ENCODE data around the gene RGS12. TPM values are rescaled to one million over a fixed set of nuclear protein-coding genes. Genes with fewer than 3 reads are reported as not detected.

RGS12 gene
- total and polyA plus RNA-seq, 2 experiments from 2014 or later, result 8.0 to 19.0 TPM

- no peak for DNase-seq (ENCODE audit: low spot score)
- H3K36me3 ChIP-seq (ENCODE audit: insufficient read depth), result no peaks in the 10 kb centered on the region
- no peak overlapping the region for H3K4me2 ChIP-seq
- H3K27me3 Mint-ChIP-seq (ENCODE audit: insufficient read depth, low read depth, poor library complexity), result peaks cover 20% of the 10 kb centered on the region
- peaks cover 3% of the 10 kb centered on the region; the same call in 1 of the 2 replicates for H3K79me2 ChIP-seq (replicated peaks; ENCODE audit: insufficient read depth)
- H2AFZ ChIP-seq, result no peak overlapping the region
- H3K4me1 ChIP-seq (ENCODE audit: insufficient read depth), result peaks cover 6% of the 10 kb centered on the region; the same call in 1 of the 2 replicates
- TF ChIP-seq ZNF114 (CRISPR knock-in tag; IDR thresholded peaks at IDR 0.05) (no peak), CREB1 (CRISPR knock-in tag; IDR thresholded peaks at IDR 0.05; ENCODE audit: low read depth) (no peak), CTCF (conservative IDR thresholded peaks at IDR 0.05; ENCODE audit: low read depth in 2 of 2) (no peak), NANOG (IDR thresholded peaks at IDR 0.05; ENCODE audit: borderline replicate concordance) (no peak), POLR2AphosphoS5 (IDR thresholded peaks at IDR 0.05; ENCODE audit: low read depth) (no peak), EZH2phosphoT487 (IDR thresholded peaks at IDR 0.05; ENCODE audit: unreplicated experiment) (no peak), ZNF331 (CRISPR knock-in tag; IDR thresholded peaks at IDR 0.05; ENCODE audit: low read depth) (no peak), EZH2 (IDR thresholded peaks at IDR 0.05; ENCODE audit: low read depth, unreplicated experiment) (no peak), ZNF462 (CRISPR knock-in tag; IDR thresholded peaks at IDR 0.05) (no peak), ETS1 (IDR thresholded peaks at IDR 0.05) (no peak), REST (IDR thresholded peaks at IDR 0.05; ENCODE audit: unreplicated experiment) (no peak), STAT1 (IDR thresholded peaks at IDR 0.05; ENCODE audit: unreplicated experiment) (no peak), JUNB (IDR thresholded peaks at IDR 0.05; ENCODE audit: unreplicated experiment) (no peak)
- H3K9me3 Mint-ChIP-seq, result no peaks in the 10 kb centered on the region; the same call in 2 of the 3 replicates
- no peak overlapping the region for H3K4me3 ChIP-seq
- no peaks in the 10 kb centered on the region for H3F3A ChIP-seq (replicated peaks; ENCODE audit: low read depth)
- H3K27ac ChIP-seq (ENCODE audit: low read depth), result no peak overlapping the region
- H3K9me2 ChIP-seq (ENCODE audit: insufficient read depth), result no peaks in the 10 kb centered on the region
- no peak overlapping the region for H3K27ac Mint-ChIP-seq
- H3K36me3 Mint-ChIP-seq (ENCODE audit: low read depth), result peaks cover 3% of the 10 kb centered on the region; the same call in 2 of the 3 replicates
- H3K27me3 ChIP-seq (ENCODE audit: insufficient read depth), result no peaks in the 10 kb centered on the region
- peaks cover 10% of the 10 kb centered on the region for H3K4me1 Mint-ChIP-seq
- no peaks in the 10 kb centered on the region; the same call in none of the 2 replicates for H4K20me1 ChIP-seq (replicated peaks; ENCODE audit: insufficient read depth)
- no peak overlapping the region for H3K4me3 Mint-ChIP-seq
- no peak for ATAC-seq
These were observed 22.7 kb downstream of the RGS12 start for GRCh38 chr4:3315566-3315965.

All from GM23338 (cell line).